Measurements from ENCODE around the gene ERN1. TPM values are rescaled to one million over a fixed set of nuclear protein-coding genes. Genes with fewer than 3 reads are reported as not detected.
A peak's percentile ranks its signal among the peaks of the same experiment; 100 is the strongest.

The ERN1 gene
- total and polyA plus RNA-seq, 2 of the 13 experiments (the other 11 are each of a cell fraction or from before 2014, with no cell fraction given) = 6.0 to 12.7 TPM

- TF ChIP-seq, protein P1, sequence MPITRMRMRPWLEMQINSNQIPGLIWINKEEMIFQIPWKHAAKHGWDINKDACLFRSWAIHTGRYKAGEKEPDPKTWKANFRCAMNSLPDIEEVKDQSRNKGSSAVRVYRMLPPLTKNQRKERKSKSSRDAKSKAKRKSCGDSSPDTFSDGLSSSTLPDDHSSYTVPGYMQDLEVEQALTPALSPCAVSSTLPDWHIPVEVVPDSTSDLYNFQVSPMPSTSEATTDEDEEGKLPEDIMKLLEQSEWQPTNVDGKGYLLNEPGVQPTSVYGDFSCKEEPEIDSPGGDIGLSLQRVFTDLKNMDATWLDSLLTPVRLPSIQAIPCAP (CRISPR knock-in tag; IDR thresholded peaks at IDR 0.05; ENCODE audit: low read depth) = no peak
- 0 out of 2 replicates have a peak, but pooled peaks have one; percentile 6 for TF ChIP-seq NR0B2 (CRISPR knock-in tag; IDR thresholded peaks at IDR 0.05)
- TF ChIP-seq PRMT3 (CRISPR knock-in tag; IDR thresholded peaks at IDR 0.05; ENCODE audit: borderline replicate concordance, low read depth) = 0 out of 2 replicates have a peak, but pooled peaks have one; percentile 49
- no peak for TF ChIP-seq ZNF296 (CRISPR knock-in tag; conservative IDR thresholded peaks at IDR 0.05)
- no peak for TF ChIP-seq KMT2A (CRISPR knock-in tag; IDR thresholded peaks at IDR 0.05)
- no peak for TF ChIP-seq CEBPZ (IDR thresholded peaks at IDR 0.05; ENCODE audit: low read length)
- TF ChIP-seq ZNF512B (CRISPR knock-in tag; IDR thresholded peaks at IDR 0.05; ENCODE audit: borderline replicate concordance) = no peak
- no peak; the same call in 1 of the 2 replicates for TF ChIP-seq ELF4 (CRISPR knock-in tag; IDR thresholded peaks at IDR 0.05; ENCODE audit: borderline replicate concordance)
- TF ChIP-seq TOPORS (CRISPR knock-in tag; IDR thresholded peaks at IDR 0.05) = no peak; the same call in 1 of the 2 replicates
- no peak for TF ChIP-seq SP1 (IDR thresholded peaks at IDR 0.05)
- no peak for TF ChIP-seq SP1 (CRISPR knock-in tag; IDR thresholded peaks at IDR 0.05)
- TF ChIP-seq, protein P2, sequence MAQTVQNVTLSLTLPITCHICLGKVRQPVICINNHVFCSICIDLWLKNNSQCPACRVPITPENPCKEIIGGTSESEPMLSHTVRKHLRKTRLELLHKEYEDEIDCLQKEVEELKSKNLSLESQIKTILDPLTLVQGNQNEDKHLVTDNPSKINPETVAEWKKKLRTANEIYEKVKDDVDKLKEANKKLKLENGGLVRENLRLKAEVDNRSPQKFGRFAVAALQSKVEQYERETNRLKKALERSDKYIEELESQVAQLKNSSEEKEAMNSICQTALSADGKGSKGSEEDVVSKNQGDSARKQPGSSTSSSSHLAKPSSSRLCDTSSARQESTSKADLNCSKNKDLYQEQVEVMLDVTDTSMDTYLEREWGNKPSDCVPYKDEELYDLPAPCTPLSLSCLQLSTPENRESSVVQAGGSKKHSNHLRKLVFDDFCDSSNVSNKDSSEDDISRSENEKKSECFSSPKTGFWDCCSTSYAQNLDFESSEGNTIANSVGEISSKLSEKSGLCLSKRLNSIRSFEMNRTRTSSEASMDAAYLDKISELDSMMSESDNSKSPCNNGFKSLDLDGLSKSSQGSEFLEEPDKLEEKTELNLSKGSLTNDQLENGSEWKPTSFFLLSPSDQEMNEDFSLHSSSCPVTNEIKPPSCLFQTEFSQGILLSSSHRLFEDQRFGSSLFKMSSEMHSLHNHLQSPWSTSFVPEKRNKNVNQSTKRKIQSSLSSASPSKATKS (CRISPR knock-in tag; IDR thresholded peaks at IDR 0.05) = no peak
- no peak; the same call in 1 of the 2 replicates for TF ChIP-seq ZNF224 (CRISPR knock-in tag; IDR thresholded peaks at IDR 0.05)
- no peak; the same call in 1 of the 2 replicates for TF ChIP-seq FOXO1 (CRISPR knock-in tag; IDR thresholded peaks at IDR 0.05)
- TF ChIP-seq KDM2A (CRISPR knock-in tag; IDR thresholded peaks at IDR 0.05; ENCODE audit: borderline replicate concordance, low read depth) = no peak; the same call in 1 of the 2 replicates
- no peak for TF ChIP-seq HCFC1 (IDR thresholded peaks at IDR 0.05; ENCODE audit: low read depth, low read length)
- TF ChIP-seq, protein P3, sequence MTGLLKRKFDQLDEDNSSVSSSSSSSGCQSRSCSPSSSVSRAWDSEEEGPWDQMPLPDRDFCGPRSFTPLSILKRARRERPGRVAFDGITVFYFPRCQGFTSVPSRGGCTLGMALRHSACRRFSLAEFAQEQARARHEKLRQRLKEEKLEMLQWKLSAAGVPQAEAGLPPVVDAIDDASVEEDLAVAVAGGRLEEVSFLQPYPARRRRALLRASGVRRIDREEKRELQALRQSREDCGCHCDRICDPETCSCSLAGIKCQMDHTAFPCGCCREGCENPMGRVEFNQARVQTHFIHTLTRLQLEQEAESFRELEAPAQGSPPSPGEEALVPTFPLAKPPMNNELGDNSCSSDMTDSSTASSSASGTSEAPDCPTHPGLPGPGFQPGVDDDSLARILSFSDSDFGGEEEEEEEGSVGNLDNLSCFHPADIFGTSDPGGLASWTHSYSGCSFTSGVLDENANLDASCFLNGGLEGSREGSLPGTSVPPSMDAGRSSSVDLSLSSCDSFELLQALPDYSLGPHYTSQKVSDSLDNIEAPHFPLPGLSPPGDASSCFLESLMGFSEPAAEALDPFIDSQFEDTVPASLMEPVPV (CRISPR knock-in tag; IDR thresholded peaks at IDR 0.05) = no peak; the same call in 1 of the 2 replicates
These were observed 16.6 kb upstream of the ERN1 start (continued) for GRCh38 chr17:64146418-64147109.

Measured in HepG2 (cell line).